ENCODE results near the gene EPS8.
A peak's percentile ranks its signal among the peaks of the same experiment; 100 is the strongest.

EPS8 gene

DNA sequence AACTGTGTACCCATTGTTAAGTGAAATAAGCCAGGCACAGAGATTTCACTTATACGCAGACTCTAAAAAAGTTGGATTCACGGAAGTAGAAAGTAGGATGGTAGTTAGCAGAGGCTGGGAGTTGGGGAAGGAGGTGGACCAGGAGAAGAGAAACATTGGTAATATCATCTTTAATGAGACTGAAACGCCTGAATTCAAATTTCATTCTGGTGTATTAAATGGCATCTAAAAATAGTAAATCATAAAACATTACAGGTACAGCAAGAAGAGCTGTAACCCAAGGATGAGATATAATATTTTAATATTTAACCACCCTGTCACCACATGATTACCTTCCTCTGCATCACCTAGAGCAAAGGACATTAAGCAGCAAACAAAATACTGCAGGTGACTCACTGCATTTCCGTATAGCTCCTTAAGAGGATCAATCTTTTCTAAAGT lies 99.4 kb downstream of the EPS8 start:
- no peak for DNase-seq (ENCODE audit: low spot score)

DNA sequence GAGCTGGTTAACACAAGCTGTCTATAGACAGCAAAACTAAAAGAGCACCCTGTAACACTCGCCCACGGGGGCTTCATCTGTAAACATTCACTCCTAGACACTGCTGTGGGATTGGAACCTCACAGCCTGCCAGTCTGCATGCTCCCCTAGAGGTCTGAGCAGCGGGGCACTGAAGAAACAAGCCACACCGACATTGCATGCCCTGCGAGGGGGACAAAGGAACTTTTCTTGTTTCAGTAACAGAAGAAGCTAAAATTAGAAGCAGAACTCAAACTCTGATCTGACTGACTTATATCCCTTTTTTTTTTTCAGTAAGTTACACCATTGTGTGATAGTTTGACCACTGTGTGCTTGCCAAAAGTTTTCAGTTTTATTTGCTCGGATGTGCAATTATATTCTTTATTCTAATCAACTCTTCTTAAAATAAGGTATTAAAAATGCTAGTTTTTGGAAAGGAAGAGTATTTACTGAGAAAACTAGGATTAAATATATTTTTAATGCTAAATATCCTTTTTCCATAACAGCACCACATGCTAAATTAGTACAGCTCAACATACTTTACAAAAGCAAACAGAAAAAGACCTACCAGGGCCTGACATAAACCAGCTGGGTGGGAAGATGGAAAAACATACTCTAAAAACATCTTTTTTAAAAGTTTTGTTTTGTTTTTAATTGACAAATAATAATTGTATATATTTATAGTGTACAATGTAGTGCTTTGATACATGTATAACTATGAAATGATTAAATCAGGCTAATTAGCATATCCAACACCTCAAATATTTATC lies 100.2 kb downstream of the EPS8 start:
- peak; percentile 65 for DNase-seq (ENCODE audit: low spot score)

DNA sequence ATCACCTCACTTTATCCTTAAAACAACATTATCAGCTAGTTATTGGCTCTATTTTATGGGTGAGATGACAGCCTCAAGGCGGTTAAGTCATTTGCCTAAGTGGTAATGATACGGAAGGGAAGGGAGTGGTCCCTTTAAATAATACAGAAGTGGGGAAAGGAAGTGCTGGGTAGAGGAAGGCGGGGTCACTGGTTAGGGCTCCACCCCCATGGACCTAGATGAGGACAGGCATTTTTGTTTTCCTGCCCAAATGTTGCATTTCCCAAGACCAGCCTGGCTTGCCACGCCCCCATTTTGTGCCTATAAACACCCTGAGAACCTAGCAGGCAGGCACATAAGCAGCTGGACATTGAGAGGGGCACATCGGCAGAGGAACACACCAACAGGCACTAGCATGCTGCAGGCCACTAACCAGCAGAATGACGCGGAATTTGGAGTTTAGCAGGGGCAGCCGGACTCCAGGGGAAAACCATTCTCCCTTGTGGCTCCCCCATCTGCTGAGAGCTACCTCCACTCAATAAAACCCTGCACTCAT lies 100.9 kb downstream of the EPS8 start:
- DNase-seq (ENCODE audit: low spot score) = peak; percentile 88

DNA sequence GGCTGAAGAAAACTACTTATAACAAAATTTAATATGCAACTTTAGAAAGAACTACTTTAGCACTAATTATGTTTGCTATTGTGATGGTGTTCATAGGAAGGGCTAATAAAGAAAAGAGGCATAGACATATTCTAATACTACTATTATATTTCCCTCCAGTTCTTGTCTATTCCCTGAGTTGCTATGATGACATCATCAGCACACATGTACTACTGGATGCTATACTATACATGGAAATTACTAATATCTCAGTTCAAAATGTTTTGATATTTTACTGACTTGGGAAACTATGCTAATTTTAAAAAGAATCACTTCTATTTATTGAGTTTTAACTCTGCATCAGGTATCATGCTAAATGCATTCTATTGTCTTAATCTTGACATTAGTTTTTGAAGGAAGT lies 101.6 kb downstream of the EPS8 start:
- DNase-seq (ENCODE audit: low spot score) = no peak

DNA sequence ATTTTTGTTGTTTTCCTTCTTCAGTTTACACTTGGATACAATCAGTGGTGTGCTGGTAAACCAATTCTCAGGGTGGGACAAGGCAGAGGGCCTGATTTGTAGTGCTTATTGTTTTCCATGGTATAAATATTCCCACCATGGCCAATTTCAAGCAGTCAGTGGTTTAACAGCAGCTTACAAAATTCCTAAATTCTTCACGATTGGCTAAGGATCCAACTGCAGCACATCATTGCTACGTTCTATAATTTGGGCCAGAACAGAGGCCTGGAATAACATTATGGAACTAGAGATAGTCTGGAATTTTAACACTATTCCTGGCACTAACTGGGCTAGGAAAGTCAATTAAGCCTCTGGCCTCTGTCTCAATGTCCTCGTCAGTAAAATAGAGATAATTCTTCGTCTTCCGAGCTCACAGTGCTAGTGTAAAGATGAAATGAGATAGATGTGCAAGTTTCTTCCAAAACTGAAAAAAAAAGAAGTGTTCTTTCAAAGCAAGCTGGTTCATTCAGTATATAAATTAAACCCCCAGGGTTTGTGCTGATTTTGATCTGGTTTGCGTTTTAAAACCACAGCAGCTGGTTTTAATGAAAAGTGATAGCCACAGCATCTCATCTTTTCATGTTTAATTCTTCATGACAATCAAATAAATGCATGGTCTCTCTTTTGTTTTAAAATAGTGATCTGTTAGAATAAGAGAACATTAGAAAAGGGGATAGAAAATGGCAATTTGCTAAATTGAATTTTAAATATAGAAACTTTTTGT lies 104.1 kb downstream of the EPS8 start:
- no peak for DNase-seq (ENCODE audit: low spot score)

DNA sequence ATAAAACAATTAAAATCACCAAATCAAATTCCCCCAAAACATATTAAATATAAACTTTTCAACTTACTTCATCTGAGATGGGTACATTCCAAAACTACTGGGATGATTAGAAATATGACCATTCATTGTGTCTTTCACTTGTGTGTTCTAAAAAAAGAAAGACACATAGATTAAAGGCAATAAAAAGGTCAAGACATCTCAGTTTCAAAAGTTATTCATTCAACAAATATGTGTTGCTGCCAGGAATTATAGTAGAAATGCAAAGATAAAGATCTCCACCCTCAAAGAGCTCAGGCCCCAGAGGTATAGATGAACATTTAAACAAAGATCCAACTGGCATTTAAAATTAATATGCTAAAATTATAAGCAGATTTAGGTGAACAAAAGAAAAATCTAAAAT lies 106.4 kb downstream of the EPS8 start:
- DNase-seq (ENCODE audit: low spot score) = no peak

DNA sequence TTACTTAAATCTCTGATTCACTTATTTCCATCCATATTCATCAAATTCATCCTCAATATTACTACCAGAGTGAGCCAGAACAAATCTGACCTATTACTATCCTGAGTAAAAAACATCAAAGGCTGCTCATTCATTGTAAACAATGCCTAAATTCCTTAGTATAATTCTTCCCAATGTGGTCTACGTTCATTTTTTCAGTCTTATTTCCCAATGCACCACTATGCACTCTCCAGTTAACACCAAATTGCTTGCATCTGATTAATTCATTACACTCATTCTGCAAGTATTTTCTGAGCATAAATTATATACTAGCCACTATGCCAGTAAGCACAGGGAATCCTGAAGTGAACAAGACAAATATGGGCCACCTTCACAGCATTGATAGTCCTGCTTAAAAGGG lies 110.0 kb downstream of the EPS8 start:
- DNase-seq (ENCODE audit: low spot score) = no peak

DNA sequence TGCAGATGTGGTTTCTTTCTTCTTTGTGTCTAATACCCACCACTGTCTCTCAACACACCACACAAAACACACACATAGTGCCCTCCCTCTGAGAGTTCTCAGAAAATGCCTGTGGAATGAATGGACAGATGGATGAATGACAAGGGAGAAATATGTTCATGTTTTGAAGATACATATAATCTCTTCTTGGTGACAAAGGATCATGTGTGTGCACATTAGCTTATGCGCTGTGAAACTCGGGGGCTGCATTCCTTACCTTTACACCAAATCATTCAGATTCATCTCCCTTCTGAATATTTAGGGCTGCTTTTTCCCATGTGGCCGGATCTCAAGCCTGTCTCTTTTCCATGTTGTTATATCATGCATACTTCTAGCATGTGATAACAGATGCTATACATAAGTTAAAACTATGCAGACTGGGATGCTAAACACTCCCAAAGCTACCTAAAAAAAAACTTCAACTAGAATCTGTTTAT lies 111.4 kb downstream of the EPS8 start:
- DNase-seq (ENCODE audit: low spot score) = no peak

DNA sequence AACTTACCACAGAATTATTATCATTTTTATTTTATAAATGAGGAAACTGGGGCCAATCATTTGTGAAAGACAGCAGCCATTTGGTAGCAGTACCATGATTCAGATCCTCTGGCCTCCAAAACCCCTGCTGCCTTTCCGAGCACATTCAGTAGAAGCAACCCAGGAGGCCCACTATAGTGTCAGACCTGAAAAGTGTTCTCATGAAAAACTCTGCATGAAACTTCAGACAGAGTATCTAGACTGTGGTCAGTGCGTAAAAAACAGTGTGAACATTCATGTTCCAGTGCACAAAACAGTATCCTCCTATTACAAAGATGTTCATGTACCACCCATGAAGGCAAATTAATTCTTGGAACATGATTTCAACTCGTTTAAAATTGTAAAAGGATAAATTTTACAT lies 112.0 kb downstream of the EPS8 start:
- no peak for DNase-seq (ENCODE audit: low spot score)

DNA sequence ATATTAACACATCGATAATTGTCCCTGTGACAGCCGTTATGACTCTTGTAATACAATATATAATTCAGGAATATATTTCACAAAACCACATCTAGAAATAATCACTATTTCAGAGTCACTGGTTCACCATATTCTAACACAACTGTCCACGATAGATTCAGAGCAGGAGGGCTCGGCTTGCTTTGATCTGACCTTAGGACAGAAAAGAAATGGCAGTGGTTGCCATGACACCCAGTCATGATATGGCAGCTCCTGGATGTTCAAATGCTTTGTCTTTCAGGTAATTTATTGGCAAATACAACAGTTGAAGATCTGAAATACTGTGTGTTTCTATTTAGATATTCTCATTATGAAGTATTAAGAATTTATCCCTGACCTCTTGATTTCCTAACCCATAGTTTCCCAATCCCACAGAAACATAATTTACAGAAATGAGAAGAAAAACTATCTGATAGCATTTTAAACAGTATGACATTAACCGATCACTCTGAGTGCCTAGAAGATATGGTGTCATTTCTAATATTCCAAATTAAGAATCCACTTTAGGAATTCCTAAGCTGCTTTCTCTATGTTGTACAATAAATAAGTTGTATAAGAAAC lies 116.4 kb downstream of the EPS8 start:
- no peak for DNase-seq (ENCODE audit: low spot score)

DNA sequence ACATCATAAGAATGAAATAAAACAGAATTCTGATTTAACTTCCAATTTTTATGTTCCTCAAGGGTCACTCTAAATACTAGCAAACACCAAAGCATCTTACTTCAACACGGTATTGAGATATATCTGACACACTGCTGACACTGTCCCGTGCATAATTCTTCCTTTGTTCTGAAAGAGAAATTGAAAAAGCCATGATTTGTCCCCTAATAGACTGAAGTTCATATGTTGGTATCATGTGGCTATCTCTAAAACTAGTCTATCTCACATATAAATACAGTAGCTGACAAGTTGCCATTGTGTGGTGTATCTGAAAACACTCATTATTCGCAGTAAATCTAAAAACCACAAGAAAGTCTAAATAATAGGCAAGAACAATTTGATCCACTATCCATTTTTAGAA lies 118.4 kb downstream of the EPS8 start:
- no peak for DNase-seq (ENCODE audit: low spot score)

DNA sequence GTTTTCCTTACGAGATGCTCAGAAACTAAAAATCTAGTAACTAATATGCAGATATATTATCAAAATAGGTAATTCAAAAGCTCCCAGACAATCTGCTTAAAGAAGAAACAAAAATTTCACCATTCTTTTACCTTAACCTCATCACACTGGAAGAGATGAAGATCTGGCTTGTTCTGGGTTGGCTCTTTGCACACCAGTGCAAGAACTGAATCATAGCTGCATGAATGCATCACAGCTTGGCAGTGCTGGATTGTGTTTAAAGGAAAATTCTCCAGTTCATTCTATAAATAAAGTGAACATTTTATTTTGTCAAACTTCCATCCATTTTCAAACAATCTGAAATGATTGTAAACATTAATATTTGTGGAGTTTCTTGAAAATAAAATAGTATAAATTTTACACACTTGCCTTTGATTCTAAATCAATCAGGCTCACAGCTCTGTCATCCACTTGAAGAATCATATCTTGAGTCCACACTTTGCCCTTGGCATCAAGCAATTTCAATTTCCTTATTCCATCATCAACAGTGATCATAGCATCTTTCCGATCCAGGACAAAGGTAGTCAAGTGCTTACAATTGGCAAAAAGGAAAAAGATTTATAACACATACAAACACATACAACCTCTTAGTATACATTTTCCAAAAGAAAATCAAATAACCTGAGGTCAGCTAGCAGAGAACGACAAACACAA lies 119.8 kb downstream of the EPS8 start:
- no peak for DNase-seq (ENCODE audit: low spot score)

DNA sequence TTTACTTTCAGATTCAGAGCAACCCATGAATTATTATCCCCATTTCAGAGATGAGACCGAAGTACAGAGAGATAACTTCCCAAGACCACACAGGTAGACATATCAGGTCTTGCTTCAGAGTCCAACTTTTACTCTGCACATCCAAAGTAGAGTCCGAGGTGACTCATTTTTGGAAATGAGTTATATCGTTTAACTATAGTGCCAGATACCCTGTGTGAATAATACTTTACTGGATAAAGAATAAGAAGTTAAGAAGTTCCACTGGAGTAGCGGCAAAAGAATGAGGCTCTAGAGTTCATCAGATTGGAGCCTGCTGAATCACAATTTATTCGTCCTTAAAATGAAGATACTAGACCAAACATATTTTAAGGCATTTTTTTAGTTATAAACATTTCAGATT lies 124.7 kb downstream of the EPS8 start:
- DNase-seq (ENCODE audit: low spot score) = no peak

DNA sequence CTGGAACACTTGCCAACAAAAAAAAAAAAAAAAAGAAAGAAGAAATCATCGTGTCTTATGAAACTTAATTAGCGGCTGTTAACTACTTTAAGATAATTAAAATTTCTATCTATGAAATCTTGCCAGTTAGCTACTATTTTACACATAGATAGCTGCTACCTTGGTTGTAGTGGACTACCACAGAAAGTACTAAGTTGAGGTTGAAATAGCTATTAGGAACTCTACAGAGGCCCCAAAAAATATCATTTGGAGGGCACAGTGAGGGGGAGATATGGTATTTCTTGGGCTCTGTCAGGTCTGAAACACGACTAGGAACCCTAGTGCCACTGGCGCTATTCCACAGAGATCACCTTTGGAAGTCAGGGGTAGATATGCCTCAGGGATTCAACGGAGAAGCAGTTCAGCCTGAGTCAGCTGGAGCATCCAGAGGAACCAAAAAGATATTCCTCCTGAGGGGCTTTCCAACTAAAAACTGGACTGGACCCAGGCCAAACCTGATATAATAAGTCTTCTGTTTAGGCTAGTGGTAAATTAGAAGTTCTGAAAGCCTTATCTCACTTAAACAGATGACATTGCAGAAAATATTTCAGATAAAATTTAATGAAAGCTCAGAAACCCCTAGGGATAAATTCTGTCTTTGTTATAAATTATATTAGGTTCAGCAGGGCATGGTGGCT lies 126.1 kb downstream of the EPS8 start:
- no peak for DNase-seq (ENCODE audit: low spot score)

DNA sequence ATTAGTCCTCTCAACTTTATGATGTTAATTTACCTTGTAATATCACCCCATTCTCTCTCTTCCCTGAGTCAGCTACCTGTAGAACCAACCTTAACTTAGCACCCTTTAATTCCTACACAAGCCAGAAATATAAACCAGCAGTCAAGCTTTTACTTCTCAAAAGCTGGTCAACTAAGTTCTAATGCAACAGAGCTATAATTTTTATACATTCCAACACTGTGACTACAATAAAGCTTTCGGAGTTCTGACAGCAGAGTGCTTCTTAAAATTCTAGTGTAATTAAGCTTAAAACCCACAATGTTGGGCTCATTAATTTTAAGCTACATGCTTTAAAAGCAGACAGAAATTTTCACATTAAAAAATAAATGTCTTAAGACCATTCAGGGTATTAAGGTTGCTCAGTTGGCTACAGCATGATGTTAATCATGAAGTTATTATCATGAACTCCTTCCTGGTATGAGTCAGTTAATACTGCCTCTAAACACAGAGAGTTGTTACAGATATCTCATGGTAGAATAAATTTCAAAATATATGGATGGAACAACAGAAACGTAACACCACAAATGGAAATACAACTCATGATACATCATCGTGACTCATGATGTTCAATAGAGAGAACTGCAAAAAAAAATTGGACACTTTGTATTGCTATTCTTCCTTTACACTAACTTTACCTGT lies 126.7 kb downstream of the EPS8 start:
- DNase-seq (ENCODE audit: low spot score) = no peak

DNA sequence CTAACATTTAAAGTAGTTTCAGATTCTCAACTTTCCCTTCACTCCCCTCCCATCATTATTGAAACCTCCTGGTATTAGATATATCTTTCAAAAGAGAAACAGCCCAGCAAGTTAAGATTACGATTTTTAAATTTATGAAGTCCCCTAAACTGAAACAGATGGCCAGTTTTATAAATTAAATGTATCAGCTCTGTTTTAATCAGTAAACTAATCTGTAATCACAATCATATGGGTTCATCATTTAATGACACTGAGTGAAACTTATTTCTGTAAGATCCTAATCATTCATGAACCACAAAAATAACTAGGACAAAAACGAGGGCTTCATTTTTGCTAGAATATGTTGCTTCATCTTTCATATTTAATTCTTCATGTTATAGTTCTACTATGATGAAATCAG lies 137.8 kb downstream of the EPS8 start:
- no peak for DNase-seq (ENCODE audit: low spot score)

DNA sequence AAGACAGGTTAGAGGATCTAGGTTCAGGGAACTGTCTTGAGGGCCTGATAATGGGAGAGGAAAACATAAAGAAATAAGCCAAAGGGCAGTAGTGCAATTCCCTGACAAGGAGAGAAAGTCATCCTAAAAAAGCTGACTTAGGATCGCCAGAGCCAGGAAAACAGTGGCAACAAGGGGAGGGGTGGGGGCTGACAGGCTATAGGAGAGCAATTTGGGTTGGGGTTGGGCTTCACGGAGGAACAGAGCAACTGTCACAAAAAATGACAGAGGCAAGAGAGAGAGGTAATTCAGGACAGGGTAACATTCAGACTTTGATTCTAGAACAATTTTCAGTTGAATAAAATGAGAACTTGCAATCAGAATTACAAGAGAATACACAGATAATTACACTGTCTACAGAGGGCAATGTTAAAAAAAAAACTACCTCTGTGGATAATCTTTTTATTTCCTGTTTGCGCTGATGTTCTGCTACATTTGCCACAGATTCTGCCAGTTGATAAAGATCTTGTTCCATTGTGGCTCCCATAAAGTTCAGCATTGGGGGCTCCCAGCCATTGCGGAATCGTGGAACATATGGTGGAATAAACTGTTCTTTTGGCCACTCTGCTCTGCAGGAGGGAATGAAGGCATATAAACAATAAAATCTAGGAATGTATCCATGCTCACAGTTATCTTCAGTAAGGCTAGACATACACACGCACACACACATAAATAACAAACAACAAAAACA lies 138.6 kb downstream of the EPS8 start:
- DNase-seq (ENCODE audit: low spot score) = no peak

DNA sequence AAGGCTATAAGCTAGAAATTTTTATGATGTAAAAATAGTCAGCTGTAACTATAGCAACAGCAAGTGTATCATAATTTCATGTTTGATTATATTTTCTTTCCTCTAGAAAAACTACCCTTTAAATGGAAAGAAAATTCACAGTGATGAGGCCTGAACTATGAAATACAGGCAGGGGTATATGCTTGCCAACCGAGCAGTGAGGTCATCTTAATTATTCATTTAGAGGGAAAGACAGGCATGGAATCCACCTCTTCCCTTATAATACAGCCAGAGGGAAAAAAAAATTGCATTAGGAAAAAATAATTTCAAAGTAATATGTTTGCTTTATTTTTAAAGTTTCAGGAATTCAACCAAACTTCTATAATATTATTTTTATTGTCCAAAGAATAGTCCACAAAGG lies 139.8 kb downstream of the EPS8 start:
- no peak for DNase-seq (ENCODE audit: low spot score)

DNA sequence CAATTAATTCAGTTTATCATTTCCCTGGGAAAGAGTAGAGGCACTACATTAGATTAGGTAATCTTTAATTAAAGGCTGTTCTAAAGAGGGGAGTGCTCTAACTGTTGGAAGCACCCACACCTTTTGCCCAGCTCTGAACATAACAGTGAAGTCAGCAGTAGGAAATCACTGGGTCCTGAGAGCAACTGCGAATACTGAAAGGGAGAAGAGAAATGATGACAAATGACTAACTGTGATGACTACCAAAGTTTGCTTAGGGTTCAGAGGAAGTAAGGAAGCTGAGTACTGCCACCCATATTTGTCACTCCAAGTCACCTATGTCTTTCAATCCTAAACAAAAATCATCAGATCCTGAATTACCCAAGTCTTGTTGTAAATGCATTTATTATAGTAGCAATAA lies 140.6 kb downstream of the EPS8 start:
- no peak for DNase-seq (ENCODE audit: low spot score)

DNA sequence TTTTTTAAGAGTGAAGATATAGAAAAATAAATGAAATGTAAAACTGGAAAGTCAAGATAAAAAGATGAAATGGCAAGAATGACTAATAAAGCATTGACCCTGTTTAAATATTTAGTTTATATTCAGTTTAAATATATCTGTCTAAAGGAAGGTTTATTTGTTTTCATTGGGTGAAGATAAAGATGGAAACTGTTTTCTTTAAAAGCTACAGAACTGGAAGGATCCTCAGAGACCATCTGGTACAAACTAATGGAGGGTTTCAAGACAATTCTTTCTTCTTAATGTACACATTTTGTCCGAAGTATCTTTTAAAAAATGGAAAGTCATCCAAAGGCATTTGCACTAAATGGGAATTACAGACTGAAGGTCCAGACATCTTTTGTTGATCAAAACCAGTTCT lies 142.6 kb downstream of the EPS8 start:
- DNase-seq (ENCODE audit: low spot score) = no peak
